ENCODE results near the gene BTF3.
"Not testable (repeated sequence)": the region's sequence is repeated elsewhere in the genome, so short reads cannot be mapped to it uniquely, and the experiment has no call there.

Gene BTF3

DNA sequence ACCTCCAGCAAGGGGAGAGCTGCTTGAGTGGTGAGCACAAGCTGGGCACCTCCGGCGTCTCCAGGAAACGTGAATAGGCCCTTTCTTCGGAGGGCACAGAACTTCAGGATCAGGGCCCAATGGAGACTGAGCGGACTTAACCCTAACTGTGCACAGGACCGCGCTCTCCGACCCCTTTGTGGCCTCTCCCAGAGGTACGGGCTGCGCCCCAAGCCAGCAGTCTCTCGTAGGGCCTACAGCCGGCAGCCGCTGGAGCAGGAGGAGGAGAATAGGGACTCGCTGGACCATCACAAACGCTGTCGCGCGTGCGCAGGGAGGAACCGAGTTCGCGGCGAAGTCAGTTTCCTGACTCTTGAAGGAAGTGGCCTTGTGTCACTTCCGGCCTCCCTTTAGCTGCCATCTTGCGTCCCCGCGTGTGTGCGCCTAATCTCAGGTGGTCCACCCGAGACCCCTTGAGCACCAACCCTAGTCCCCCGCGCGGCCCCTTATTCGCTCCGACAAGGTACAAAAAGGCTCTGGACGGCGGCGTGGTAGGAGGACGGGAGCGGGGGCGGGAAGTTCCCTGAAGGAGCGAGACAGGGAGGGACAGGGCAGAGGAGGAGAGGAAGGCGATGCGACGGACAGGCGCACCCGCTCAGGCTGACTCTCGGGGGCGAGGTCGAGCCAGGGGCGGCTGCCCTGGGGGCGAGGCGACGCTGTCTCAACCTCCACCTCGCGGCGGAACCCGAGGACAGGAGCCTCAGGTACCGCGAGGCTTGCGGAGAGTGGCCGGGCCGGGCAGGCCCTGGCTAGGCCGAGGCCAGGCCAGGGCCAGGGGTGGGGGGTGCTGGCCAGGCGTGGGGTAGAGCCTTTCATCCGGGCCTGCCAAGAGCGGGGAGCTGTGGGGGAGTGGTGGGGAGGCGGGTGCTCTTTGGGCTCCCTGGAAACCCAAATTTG is at the start of gene BTF3:
Gene BTF3 (plus strand): TSS at position 386 of the 936 bp plus-strand sequence. CDS start 226 bp downstream, at position 612.
- DNase-seq (ENCODE audit: low read depth in 3 of 3, low spot score in 1 of 3) = peak; percentile 79 to 81 (median 80)

DNA sequence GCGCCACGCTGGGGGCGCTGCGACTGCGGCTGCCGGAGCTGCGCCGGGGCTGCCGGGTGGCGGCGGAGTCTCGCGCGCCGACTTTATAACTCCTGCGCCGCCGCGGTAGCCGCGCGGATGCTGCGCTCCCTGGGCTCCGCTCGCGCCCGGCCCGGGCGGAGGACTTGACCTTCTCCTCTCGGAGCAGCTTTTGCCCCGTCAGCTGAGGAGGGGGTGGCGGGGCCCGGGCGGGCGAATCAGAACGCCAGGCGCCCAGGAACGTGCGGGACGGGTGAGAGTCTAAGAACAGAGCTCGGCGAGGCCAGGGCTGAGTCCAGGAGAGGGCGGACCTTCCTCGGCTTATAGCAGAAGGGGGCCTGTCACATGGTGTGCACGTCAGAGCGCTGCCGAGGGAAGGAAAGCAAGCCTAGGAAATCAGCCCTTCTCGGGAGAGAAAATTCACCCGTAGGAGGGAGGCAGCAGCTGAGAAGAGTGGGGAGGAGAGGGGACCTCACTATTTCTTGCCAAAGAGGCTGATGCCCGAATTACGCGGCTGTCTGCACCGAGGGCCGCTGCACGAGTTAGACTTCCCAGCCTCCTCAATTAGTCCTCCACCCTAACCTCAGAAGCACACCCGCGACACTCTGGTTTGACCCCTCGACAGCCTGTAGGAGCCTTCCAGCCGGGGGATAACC is 49.6 kb upstream of the BTF3 start, which contains the start of gene FOXD1:
Gene FOXD1 (minus strand): TSS at position 315 of the 674 bp plus-strand sequence. CDS start 415 bp downstream, outside the sequence.
- DNase-seq (ENCODE audit: low read depth in 3 of 3, low spot score in 1 of 3) = peak in 1 of 3 donors; percentile 21

DNA sequence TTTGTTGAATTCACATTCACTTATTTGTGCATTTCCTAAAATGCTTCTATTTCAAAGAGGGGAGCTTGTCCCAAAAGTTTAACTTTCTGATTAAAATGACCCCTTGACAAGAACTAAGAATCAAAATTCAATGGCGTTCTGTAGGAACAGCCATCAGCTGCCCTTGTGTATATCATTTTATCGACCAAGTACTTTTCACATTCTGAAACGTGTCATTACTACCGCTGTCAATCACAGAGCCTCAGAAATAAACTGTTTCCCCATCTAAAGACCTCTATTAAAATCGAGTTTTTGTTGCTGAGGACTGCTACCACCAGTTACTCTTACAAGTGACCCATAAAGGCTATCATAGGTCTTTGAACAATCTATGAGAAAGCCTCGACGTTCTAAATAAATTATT is 48.1 kb upstream of the BTF3 start:
- DNase-seq (ENCODE audit: low read depth in 3 of 3, low spot score in 1 of 3) = no peak

- peak in 1 of 3 donors; percentile 4 for DNase-seq (ENCODE audit: low read depth in 3 of 3, low spot score in 1 of 3)
Observed at GRCh38 chr5:73450672-73451223, 47.5 kb upstream of the BTF3 start.

DNA sequence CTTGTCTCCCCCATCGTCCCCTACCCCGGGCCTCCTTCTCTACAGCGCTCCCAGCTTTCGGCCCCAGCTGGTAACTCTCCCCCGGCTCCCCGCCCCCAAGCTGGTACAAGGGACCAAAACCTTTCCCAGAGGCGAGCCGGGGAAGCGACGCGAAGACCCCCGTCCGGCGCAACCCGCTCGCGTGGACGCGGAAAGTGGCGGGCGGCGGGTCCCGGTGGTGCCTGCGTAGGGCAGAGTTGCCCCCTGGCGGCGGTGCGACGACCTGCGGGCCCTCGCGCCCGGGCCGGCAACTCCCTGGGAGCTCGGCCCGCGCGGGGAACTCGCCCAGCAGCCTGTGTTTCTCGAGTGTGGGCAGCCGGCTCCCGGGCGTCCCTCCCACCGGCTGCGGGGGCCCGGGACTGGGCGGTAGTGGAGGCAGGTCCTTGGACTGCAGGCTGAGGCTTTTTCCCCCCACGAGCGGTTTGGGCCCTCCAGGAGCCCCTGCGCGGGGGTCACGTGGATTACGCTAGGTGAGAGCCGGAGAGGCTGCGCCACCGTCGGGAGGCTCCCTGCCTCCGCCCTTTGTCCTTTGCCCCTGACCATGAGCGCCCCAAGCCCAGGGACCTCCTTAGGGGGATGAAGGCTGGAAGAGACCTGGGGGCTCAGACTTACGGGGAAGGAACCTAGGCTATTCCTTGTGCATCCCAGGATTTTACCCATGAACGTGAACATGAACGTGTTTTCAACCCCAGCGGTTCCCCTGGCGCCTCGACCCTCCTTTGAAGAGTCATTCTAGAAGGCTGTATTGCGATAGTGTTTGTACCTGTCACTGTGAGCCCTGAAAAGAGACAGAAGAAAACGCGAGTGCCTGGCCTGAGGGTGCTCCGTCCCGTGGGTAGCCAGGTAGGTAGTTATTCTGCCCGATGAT is 46.8 kb upstream of the BTF3 start:
- peak in 2 of 3 donors; percentile 37 to 65 for DNase-seq (ENCODE audit: low read depth in 3 of 3, low spot score in 1 of 3)

GRCh38 chr5:73452215-73452614 is 46.0 kb upstream of the BTF3 start:
- DNase-seq (ENCODE audit: low read depth in 3 of 3, low spot score in 1 of 3) = no peak

DNA sequence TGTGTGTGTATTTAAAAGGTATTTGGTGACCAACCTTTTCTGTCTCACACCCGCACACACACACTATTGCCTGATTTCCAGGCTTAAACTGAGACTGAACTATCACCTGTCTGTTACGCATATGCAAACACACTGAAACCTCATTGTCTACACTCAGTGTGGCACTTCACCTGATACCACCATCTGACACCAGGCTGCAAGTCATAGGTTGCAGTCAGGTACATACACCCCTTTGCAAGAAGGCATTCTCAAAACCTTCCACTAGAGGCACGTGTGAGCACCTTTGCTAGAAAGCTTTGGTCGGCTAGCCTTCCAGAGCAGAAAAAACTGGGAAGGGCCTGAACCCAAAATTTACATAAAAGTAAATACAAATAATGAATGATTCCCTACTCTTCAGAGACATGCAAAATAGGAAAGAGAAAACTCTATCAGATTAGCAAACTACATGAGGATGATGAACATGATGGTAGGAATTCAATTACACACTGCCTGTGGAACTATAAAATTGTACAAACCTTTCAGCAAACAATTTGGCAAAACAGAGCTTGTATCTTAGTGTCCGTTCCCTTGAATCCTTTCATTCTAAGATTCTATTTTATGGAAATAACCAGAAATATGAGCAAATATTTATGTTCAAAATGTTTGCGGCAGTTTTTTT is 43.7 kb upstream of the BTF3 start:
- DNase-seq (ENCODE audit: low read depth in 3 of 3, low spot score in 1 of 3) = no peak

- not testable (repeated sequence) for DNase-seq (ENCODE audit: low read depth in 3 of 3, low spot score in 1 of 3)
Observed at GRCh38 chr5:73456462-73456861, 41.8 kb upstream of the BTF3 start.

DNA sequence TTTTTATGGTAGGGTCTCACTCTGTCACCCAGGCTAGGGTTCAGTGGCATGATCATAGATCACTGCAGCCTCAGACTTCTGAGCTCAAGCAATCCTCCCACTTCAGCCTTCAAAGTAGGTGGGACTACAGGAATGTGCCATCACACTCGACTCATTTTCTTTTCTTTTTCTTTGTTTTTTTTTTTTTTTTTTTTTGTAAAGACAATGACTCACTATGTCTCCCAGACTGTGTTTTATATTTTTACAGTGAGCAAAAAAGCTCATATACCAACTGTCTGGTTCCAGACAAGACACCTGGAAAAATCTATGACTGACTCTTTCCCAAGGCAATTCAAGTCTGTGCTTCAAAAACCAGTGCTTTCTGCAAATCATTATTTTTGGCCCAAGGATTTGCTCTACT is 38.9 kb upstream of the BTF3 start:
- no peak for DNase-seq (ENCODE audit: low read depth in 3 of 3, low spot score in 1 of 3)

- no peak for DNase-seq (ENCODE audit: low read depth in 3 of 3, low spot score in 1 of 3)
Observed at GRCh38 chr5:73460133-73460532, 38.1 kb upstream of the BTF3 start.

DNA sequence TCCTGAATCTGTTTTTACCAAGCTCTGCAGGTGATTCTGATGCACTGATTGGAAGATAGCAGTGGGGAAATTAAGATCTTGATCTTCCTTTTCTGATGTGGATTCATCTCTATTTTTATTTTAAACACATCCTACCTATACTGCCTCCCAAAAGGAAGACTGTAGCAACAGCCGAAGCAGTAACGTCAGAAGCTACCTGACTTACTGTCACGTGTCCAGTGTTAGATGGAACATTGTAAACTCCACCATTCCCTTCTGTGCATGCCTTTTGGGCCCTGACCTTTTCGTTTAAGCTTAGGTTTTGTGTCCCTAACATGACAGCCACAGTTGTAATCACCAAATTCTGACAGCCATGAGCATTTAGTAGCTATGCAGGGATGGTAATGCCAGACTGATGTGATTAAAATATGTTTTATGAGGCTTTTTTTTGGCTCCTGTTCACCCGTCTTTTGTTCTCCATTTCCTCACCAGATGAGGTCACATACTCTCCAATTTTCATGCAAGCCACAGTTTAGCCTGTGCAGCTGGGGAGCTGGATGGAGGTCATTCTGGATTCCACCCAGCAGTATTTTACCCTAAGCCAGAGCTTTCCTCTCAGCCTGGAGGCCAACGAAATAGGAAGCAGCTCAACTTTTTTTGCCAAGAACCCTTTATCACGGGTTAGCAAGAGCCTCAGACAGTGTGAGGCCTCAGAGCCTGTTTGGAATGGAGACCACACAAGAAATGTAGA is 34.1 kb upstream of the BTF3 start:
- DNase-seq (ENCODE audit: low read depth in 3 of 3, low spot score in 1 of 3) = no peak

DNA sequence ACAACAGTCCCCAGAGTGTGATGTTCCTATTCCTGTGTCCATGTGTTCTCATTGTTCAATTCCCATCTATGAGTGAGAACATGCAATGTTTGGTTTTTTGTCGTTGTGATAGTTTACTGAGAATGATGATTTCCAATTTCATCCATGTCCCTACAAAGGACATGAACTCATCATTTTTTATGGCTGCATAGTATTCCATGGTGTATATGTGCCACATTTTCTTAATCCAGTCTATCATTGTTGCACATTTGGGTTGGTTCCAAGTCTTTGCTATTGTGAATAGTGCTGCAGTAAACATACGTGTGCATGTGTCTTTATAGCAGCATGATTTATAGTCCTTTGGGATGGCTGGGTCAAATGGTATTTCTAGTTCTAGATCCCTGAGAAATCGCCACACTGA is 29.6 kb upstream of the BTF3 start:
- DNase-seq (ENCODE audit: low read depth in 3 of 3, low spot score in 1 of 3) = not testable (repeated sequence)

GRCh38 chr5:73469878-73470277 is 28.4 kb upstream of the BTF3 start:
- no peak for DNase-seq (ENCODE audit: low read depth in 3 of 3, low spot score in 1 of 3)

DNA sequence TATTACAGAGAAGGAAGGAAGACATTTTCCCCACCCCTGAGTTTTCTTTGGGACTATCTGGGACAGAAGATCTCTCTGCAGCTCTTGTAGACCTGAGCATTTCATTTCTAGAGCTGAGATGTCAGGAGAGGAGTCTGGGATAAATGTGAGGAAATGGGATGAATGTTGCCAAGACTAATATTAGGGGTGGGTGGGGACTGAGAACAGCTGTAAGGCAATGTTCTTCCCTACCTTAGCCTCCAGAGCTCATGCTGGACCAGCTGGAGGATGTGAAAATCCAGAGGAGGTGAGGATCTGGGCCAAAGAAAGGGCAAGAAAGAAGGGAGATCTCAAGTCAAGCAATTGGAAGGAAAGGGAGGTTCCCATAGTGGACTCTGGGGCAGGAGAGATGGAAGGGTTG is 26.6 kb upstream of the BTF3 start:
- no peak for DNase-seq (ENCODE audit: low read depth in 3 of 3, low spot score in 1 of 3)

GRCh38 chr5:73472116-73472515 is 26.1 kb upstream of the BTF3 start:
- DNase-seq (ENCODE audit: low read depth in 3 of 3, low spot score in 1 of 3) = no peak

DNA sequence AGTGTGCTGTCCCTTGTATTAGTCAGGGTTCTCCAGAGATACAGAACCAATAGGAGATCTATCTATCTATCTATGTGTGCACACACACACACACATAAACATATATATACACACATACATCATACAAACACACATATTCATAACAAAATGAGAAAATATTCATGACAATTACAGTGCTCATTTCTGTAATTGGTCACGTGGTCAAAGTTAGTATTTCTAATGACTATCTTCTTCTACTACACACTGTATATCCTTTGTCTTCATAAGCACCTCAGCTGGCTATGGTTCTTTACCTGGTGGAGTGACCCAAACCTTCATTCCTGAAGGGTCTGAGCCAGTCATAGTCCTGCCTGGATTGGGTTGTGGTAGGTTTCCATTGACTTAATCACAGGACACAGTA is 17.7 kb upstream of the BTF3 start:
- DNase-seq (ENCODE audit: low read depth in 3 of 3, low spot score in 1 of 3) = no peak

GRCh38 chr5:73482383-73483136 is 15.7 kb upstream of the BTF3 start:
- no peak for DNase-seq (ENCODE audit: low read depth in 3 of 3, low spot score in 1 of 3)

GRCh38 chr5:73483676-73484075 is 14.6 kb upstream of the BTF3 start:
- DNase-seq (ENCODE audit: low read depth in 3 of 3, low spot score in 1 of 3) = no peak

DNA sequence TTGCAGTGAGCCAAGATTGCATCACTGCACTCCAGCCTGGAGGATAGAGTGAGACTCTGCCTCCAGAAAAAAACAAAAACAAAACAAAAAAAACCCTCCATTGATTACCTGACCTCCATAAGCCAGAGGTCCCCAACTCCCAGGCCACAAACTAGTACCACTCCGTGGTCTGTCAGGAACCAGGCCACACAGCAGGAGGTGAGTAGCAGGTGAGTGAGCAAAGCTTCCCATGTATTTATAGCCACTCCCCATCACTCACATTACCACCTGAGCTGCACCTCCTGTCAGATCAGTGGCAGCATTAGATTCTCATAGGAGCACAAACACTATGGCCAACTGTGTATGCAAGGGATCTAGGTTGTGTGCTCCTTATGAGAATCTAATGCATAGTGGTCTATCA is 13.7 kb upstream of the BTF3 start:
- DNase-seq (ENCODE audit: low read depth in 3 of 3, low spot score in 1 of 3) = no peak
